ENCODE results near the gene KHDRBS1.
"Not testable (repeated sequence)": the region's sequence is repeated elsewhere in the genome, so short reads cannot be mapped to it uniquely, and the experiment has no call there.

Gene KHDRBS1

GRCh38 chr1:32013386-32014198 lies at the start of gene KHDRBS1:
Gene KHDRBS1, plus strand, starts transcription at chr1:32013868. Its CDS starts 128 bp downstream, at chr1:32013996.
- DNase-seq (ENCODE audit: low read depth): peak; percentile 99

- no peak for DNase-seq (ENCODE audit: low read depth)
Observed at GRCh38 chr1:31970873-31971272, 42.8 kb upstream of the KHDRBS1 start.

- no peak for DNase-seq (ENCODE audit: low read depth)
Observed at GRCh38 chr1:31976401-31976800, 37.3 kb upstream of the KHDRBS1 start.

- DNase-seq (ENCODE audit: low read depth): peak; percentile 25
Observed at GRCh38 chr1:31977385-31978131, 36.1 kb upstream of the KHDRBS1 start.

GRCh38 chr1:31978843-31979400 lies 34.7 kb upstream of the KHDRBS1 start:
- DNase-seq (ENCODE audit: low read depth): no peak

GRCh38 chr1:31980835-31981455 lies 32.7 kb upstream of the KHDRBS1 start:
- no peak for DNase-seq (ENCODE audit: low read depth)

GRCh38 chr1:31981456-31981839 lies 32.2 kb upstream of the KHDRBS1 start:
- no peak for DNase-seq (ENCODE audit: low read depth)

- no peak for DNase-seq (ENCODE audit: low read depth)
Observed at GRCh38 chr1:31981972-31982371, 31.7 kb upstream of the KHDRBS1 start.

GRCh38 chr1:31984419-31985347 lies 29.0 kb upstream of the KHDRBS1 start:
- no peak for DNase-seq (ENCODE audit: low read depth)

GRCh38 chr1:31985430-31985829 lies 28.2 kb upstream of the KHDRBS1 start:
- DNase-seq (ENCODE audit: low read depth): no peak

- DNase-seq (ENCODE audit: low read depth): peak; percentile 12
Observed at GRCh38 chr1:31987135-31987619, 26.5 kb upstream of the KHDRBS1 start.

- DNase-seq (ENCODE audit: low read depth): no peak
Observed at GRCh38 chr1:31989964-31990363, 23.7 kb upstream of the KHDRBS1 start.

GRCh38 chr1:31991182-31991581 lies 22.5 kb upstream of the KHDRBS1 start:
- DNase-seq (ENCODE audit: low read depth): no peak

GRCh38 chr1:31995263-31995662 lies 18.4 kb upstream of the KHDRBS1 start:
- DNase-seq (ENCODE audit: low read depth): no peak

- DNase-seq (ENCODE audit: low read depth): not testable (repeated sequence)
Observed at GRCh38 chr1:31996121-31996520, 17.5 kb upstream of the KHDRBS1 start.

- no peak for DNase-seq (ENCODE audit: low read depth)
Observed at GRCh38 chr1:32001863-32002262, 11.8 kb upstream of the KHDRBS1 start.

GRCh38 chr1:32002285-32002684 lies 11.4 kb upstream of the KHDRBS1 start:
- DNase-seq (ENCODE audit: low read depth): not testable (repeated sequence)

GRCh38 chr1:32005522-32005921 lies 8.1 kb upstream of the KHDRBS1 start:
- no peak for DNase-seq (ENCODE audit: low read depth)

- no peak for DNase-seq (ENCODE audit: low read depth)
Observed at GRCh38 chr1:32007591-32007940, 6.1 kb upstream of the KHDRBS1 start.

- no peak for DNase-seq (ENCODE audit: low read depth)
Observed at GRCh38 chr1:32010246-32010645, 3.4 kb upstream of the KHDRBS1 start.

GRCh38 chr1:32012709-32013385 lies 821 bp upstream of the KHDRBS1 start:
- DNase-seq (ENCODE audit: low read depth): no peak
